Stimulated activated CD8-positive, alpha-beta memory T cell treated with anti-CD3 and anti-CD28 coated beads, Interleukin-12 subunit alpha, Interleukin-12 subunit beta, amount 100 ng/mL, for 24 hours (primary cell): ENCODE data around the gene ZNF665.
"Not testable (repeated sequence)": the region's sequence is repeated elsewhere in the genome, so short reads cannot be mapped to it uniquely, and the experiment has no call there.

Experiments
- DNase-seq: peaks from one replicate; pipeline ENCODE4 v3.0.0-alpha.2; 2020; ENCODE audit errors: extremely low read depth

The ZNF665 gene

GRCh38 chr19:53192771-53193534, at the start of gene ZNF665:
Gene ZNF665 (minus strand): TSS chr19:53193358. CDS start chr19:53182898, 10,460 bp downstream.
- DNase-seq = peak; percentile 44

- DNase-seq = no peak
These were observed 44.1 kb upstream of the ZNF665 start for GRCh38 chr19:53237114-53237777.

DNA sequence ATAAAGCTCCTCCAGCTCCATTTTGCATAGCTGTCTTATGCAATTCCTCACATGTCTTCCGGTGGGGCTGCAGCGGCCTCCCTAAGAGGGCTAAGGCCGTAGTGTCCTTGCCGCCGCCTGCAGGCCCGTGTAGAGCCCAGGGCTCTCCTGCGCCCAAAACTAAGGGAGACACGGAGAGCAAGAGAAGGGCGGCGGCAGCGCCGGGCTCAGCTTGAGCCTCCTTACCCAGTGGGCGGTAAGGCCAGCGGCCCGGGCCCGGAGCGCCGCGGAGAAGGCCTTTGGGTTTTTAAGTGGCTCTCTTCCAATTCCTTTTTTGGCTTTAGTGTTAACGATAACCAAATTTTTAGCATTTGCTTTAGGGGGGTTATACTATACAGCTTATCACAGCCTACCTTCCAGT, 31.4 kb upstream of the ZNF665 start:
- DNase-seq = no peak

GRCh38 chr19:53222716-53223115, 29.6 kb upstream of the ZNF665 start:
- not testable (repeated sequence) for DNase-seq

- DNase-seq = no peak
These were observed 19.7 kb upstream of the ZNF665 start for GRCh38 chr19:53212703-53213320.

DNA sequence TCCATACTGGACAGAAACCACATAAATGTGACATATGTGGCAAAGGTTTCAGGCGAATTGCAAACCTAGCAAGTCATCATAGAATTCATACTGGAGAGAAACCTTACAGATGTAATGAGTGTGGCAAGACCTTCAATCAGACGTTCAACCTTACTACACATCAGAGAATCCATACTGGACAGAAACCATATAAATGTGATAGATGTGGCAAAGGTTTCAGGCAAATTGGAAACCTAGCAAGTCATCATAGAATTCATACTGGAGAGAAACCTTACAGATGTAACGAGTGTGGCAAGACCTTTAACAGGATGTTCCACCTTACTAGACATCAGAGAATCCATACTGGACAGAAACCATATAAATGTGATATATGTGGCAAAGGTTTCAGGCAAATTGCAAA, 18.4 kb upstream of the ZNF665 start:
- not testable (repeated sequence) for DNase-seq

- DNase-seq = peak; percentile 98
These were observed 3.7 kb upstream of the ZNF665 start for GRCh38 chr19:53196777-53197396.

- no peak for DNase-seq
These were observed 2.2 kb upstream of the ZNF665 start for GRCh38 chr19:53195265-53195903.

DNA sequence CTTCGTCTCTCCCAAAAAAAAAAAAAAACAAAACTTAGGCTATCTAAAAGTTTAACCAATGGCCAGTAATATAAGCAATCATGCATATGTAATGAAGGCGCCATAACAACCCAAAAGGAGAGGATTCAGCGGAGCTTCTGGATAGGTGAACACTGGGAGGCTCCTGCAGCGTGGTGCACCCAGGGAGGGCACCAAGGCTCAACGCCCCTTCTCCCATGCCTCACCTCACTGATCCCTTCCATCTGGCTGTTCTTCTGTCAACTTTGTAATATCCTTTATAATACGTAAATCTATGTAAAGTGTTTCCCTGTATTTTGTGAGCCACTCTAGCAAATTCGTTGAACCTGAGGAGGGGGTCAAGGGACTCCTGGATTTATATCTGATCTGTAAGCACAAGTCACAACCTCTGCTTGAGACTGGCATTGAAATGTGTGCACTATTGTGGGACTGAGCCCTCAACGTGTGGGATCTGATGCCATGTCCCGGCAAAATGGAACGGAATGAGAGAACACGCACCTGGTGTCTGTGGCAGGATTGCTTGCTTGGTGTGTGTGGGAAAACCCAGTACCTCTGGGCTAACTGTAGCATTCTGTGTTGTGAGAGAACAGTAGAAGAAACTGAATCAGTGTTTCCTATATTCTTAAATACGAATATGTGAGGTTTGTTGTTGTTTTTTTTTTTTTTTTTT, 521 bp upstream of the ZNF665 start:
- DNase-seq = no peak

DNA sequence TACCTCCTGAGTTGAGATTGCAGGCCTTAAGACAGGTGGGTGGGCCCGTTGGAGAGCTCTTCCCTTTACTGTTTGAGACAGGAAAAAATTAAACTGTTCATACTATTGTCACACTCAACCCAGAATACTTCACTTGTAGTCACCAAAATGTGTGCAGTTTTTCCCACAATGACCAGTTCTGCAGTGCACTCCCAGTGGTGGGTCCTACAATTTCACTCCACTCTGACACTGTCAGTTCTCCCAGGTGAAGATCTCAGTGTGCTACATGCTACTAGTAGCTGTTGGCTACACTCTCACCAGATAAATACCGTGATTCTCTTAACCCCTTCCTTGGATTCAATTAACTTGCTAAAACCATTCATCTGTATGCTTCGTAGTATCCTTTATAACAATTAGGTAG, 2.9 kb downstream of the ZNF665 start:
- no peak for DNase-seq

GRCh38 chr19:53189691-53190198, 3.4 kb downstream of the ZNF665 start:
- DNase-seq = not testable (repeated sequence)

- not testable (repeated sequence) for DNase-seq
These were observed 7.8 kb downstream of the ZNF665 start for GRCh38 chr19:53185155-53185882.

GRCh38 chr19:53183146-53183764, 9.9 kb downstream of the ZNF665 start:
- no peak for DNase-seq

GRCh38 chr19:53182202-53182601, 11.0 kb downstream of the ZNF665 start:
- DNase-seq = no peak

GRCh38 chr19:53177986-53178385, 15.2 kb downstream of the ZNF665 start:
- no peak for DNase-seq

DNA sequence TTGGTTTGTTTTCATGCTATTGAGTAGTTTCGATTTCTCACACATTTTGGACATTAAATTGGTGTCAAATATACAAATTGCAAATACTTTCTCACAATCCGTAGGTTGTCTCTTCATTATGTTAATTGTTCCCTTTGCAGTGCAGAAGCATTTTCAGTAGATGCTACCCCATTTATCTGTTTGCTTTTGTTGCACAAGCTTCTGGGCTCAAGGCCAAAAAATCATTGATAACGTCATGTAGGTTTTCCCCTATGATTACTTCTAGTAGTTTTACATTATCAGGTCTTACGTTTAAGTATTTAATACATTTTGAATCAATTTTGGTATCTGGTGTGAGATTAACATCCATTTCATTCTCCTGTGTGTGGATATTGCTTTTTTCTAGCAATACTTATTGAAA, 20.3 kb downstream of the ZNF665 start:
- no peak for DNase-seq

DNA sequence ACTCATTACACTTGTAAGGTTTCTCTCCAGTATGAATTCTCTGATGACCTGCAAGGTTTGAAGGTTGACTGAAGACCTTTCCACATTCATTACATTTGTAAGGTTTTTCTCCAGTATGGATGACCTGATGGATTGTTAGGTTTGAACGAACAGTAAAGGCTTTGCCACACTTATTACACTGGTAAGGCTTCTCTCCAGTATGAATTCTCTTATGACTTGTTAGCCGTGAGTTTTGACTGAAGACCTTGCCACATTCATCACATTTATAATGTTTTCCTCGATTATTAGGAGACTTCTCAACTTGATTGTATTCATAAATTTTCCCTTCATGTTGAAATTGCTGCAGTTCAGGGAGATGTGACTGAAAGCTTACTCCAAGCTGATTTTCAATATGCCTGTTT, 27.5 kb downstream of the ZNF665 start:
- DNase-seq = no peak

DNA sequence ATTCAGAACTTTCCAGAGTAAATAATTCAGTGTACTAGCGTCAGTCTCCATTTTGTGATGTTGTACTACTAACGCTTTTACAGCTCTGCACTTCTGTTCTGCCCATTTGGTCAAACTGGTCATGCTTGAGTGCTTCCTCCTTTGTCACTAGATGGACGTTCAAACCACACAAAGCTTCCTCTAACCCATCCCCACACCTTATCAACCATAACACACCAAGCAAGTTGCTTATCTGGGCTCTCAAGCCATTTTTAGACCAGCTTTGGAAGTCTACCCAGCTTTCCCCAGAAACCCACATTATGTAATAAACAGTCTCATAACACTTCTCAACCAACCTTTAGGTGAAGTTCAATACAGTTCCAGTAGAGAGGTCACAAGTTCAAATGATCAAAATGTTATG, 32.0 kb downstream of the ZNF665 start:
- DNase-seq = no peak

- no peak for DNase-seq
These were observed 32.8 kb downstream of the ZNF665 start for GRCh38 chr19:53160350-53160749.

GRCh38 chr19:53158119-53158656, 35.0 kb downstream of the ZNF665 start:
- DNase-seq = no peak
